Tibial nerve (tissue), 4 donors: ENCODE measurements around the gene DIP2B. TPM values are rescaled to one million over a fixed set of nuclear protein-coding genes. Genes with fewer than 3 reads are reported as not detected.

Experiments
- DNase-seq, 2 donors: peaks; one replicate each; pipeline ENCODE4 v3.0.0-alpha.2; 2019; ENCODE audit warnings: low spot score in 2 of 2
- H3K27ac ChIP-seq, 4 donors: fragments of 200-600 bp; sonication (generic) in 3 of 4; one replicate each; pipeline ENCODE4 v1.5.1; 2017 to 2019; ENCODE audit warnings: mild to moderate bottlenecking in 1 of 4
- H3K27me3 ChIP-seq, 2 donors: fragments of 200-600 bp; sonication (generic) in 1 of 2; one replicate each; pipeline versions ENCODE4 v1.5.1 to v1.6.0; 2017 to 2019
- H3K36me3 ChIP-seq, 3 donors: fragments of 200-600 bp; sonication (generic); one replicate each; pipeline ENCODE4 v1.5.1; 2018 to 2019
- H3K4me1 ChIP-seq, 4 donors: fragments of 200-600 bp; sonication (generic) in 3 of 4; one replicate each; pipeline ENCODE4 v1.5.1; 2017 to 2019
- H3K4me3 ChIP-seq, 4 donors: fragments of 200-600 bp; sonication (generic) in 3 of 4; one replicate each; pipeline ENCODE4 v1.5.1; 2017 to 2019; ENCODE audit warnings: mild to moderate bottlenecking in 1 of 4, moderate library complexity in 1 of 4
- H3K9me3 ChIP-seq, 4 donors: fragments of 200-600 bp; sonication (generic) in 3 of 4; one replicate each; pipeline ENCODE4 v1.5.1; 2017 to 2019
- CTCF ChIP-seq, 5 experiments: fragments of 200-600 bp in 3 of 5; fragments of 450-650 bp in 2 of 5; sonication (generic) in 3 of 5; IDR thresholded peaks; one replicate each; pipeline ENCODE4 v1.5.1; 2016 to 2019; ENCODE audit warnings: antibody characterized with exemption in 5 of 5, mild to moderate bottlenecking in 3 of 5, moderate library complexity in 2 of 5
- EP300 ChIP-seq, 2 donors: sonication (generic); formaldehyde crosslinking; IDR thresholded peaks; one replicate each; pipeline ENCODE4 v1.6.1; 2017; ENCODE audit warnings: antibody characterized with exemption in 2 of 2, mild to moderate bottlenecking in 1 of 2
- POLR2A ChIP-seq, 2 donors: fragments of 450-650 bp; IDR thresholded peaks; one replicate each; pipeline ENCODE4 v1.6.1; 2017; ENCODE audit warnings: antibody characterized with exemption in 2 of 2, mild to moderate bottlenecking in 2 of 2, moderate library complexity in 2 of 2
- WGBS, 2 donors: methylation state at CpG; one replicate each; pipeline ENCODE4 v1.1.5; 2018; 5-methylcytosine and 5-hydroxymethylcytosine counted together
- total RNA-seq, 4 donors: library from RNA; depleted of rRNA; stranded (reverse); fragments of >200 nt; gene quantifications; one replicate each; pipeline ENCODE4 v1.1.0, GENCODE V29; 2016

Gene DIP2B
- total RNA-seq, 4 donors from 2014 or later = 38.6 to 59.0 (median 44.8) TPM

GRCh38 chr12:50655374-50655921, 150.7 kb downstream of the DIP2B start:
- H3K27ac ChIP-seq = no peak overlapping the region
- H3K27me3 ChIP-seq = no peaks in the 10 kb centered on the region
- peaks cover 0 to 14% (median 2%) of the 10 kb centered on the region in 4 donors for H3K4me1 ChIP-seq
- WGBS, 2 donors = 78 to 79% methylated on average over 5 of the region's 5 CpGs
- no peak for TF ChIP-seq CTCF (IDR thresholded peaks at IDR 0.05)
- TF ChIP-seq POLR2A (IDR thresholded peaks at IDR 0.05) = no peak
- no peak for TF ChIP-seq EP300 (IDR thresholded peaks at IDR 0.05)
- no peak for DNase-seq
- no peaks in the 10 kb centered on the region for H3K36me3 ChIP-seq
- no peaks in the 10 kb centered on the region for H3K9me3 ChIP-seq
- H3K4me3 ChIP-seq = no peak overlapping the region

- 70 to 77% methylated on average over 2 of the region's 2 CpGs for WGBS, 2 donors
- TF ChIP-seq CTCF (IDR thresholded peaks at IDR 0.05) (no peak), EP300 (IDR thresholded peaks at IDR 0.05) (no peak), POLR2A (IDR thresholded peaks at IDR 0.05) (no peak)
- peak overlapping the region in 2 of 4 donors; percentile 62 to 87 for H3K27ac ChIP-seq
Observed at GRCh38 chr12:50659260-50659659, 154.5 kb downstream of the DIP2B start.

GRCh38 chr12:50659690-50660424, 155.1 kb downstream of the DIP2B start:
- 56 to 58% methylated on average over 6 of the region's 6 CpGs for WGBS, 2 donors
- H3K4me3 ChIP-seq = no peak overlapping the region
- DNase-seq = no peak
- peaks cover 0 to 30% (median 13%) of the 10 kb centered on the region in 4 donors for H3K4me1 ChIP-seq
- no peak for TF ChIP-seq CTCF (IDR thresholded peaks at IDR 0.05)
- no peak for TF ChIP-seq POLR2A (IDR thresholded peaks at IDR 0.05)
- TF ChIP-seq EP300 (IDR thresholded peaks at IDR 0.05) = no peak
- no peaks in the 10 kb centered on the region for H3K36me3 ChIP-seq
- H3K27ac ChIP-seq = peak overlapping the region in 2 of 4 donors; percentile 62 to 87
- no peaks in the 10 kb centered on the region for H3K9me3 ChIP-seq
- H3K27me3 ChIP-seq = no peaks in the 10 kb centered on the region

More at GRCh38 chr12:50659260-50659659, 154.5 kb downstream of the DIP2B start:
- Histone ChIP-seq H3K9me3 (no peaks in the 10 kb centered on the region), H3K4me3 (no peak overlapping the region), H3K27me3 (no peaks in the 10 kb centered on the region), H3K36me3 (no peaks in the 10 kb centered on the region), H3K4me1 (peaks cover 0 to 29% (median 13%) of the 10 kb centered on the region in 4 donors)
- DNase-seq = no peak

GRCh38 chr12:50660425-50660822, 155.6 kb downstream of the DIP2B start:
- Histone ChIP-seq H3K9me3 (no peaks in the 10 kb centered on the region), H3K27ac (peak overlapping the region in 2 of 4 donors; percentile 62 to 87), H3K4me1 (peaks cover 0 to 36% (median 15%) of the 10 kb centered on the region in 4 donors), H3K27me3 (no peaks in the 10 kb centered on the region), H3K36me3 (no peaks in the 10 kb centered on the region), H3K4me3 (no peak overlapping the region)
- no peak for DNase-seq
- WGBS, 2 donors = 48 to 52% methylated on average over 2 of the region's 2 CpGs
- TF ChIP-seq CTCF (IDR thresholded peaks at IDR 0.05) = no peak
